GM12872 (cell line): Measurements from ENCODE around the gene SLC44A1.

ENCODE experiments used
- CTCF ChIP-seq: IDR thresholded peaks from 3 replicates; pipeline ENCODE4 v1.5.1; 2011; ENCODE audit warnings: low read depth, mild to moderate bottlenecking, low read length, moderate library complexity; ENCODE audit not compliant: insufficient read depth

The SLC44A1 gene

GRCh38 chr9:105318729-105319191 lies 74.3 kb downstream of the SLC44A1 start:
- no peak for TF ChIP-seq CTCF

GRCh38 chr9:105319202-105319813 lies 74.9 kb downstream of the SLC44A1 start:
- TF ChIP-seq CTCF = no peak

GRCh38 chr9:105320568-105320967 lies 76.1 kb downstream of the SLC44A1 start:
- no peak for TF ChIP-seq CTCF

GRCh38 chr9:105328296-105328695 lies 83.8 kb downstream of the SLC44A1 start:
- no peak for TF ChIP-seq CTCF

GRCh38 chr9:105328872-105329718 lies 84.6 kb downstream of the SLC44A1 start:
- TF ChIP-seq CTCF = no peak

GRCh38 chr9:105329719-105330062 lies 85.2 kb downstream of the SLC44A1 start:
- no peak for TF ChIP-seq CTCF

GRCh38 chr9:105330201-105330600 lies 85.8 kb downstream of the SLC44A1 start:
- no peak for TF ChIP-seq CTCF
